ENCODE measurements around the gene DUS1L.

The DUS1L gene

GRCh38 chr17:82023447-82024241 is 42.0 kb downstream of the DUS1L start:
- DNase-seq (ENCODE audit: low read depth in 2 of 2) = no peak

- peak; percentile 99 to 100 for DNase-seq (ENCODE audit: low read depth in 2 of 2)
Measured at GRCh38 chr17:82022981-82023446, 42.6 kb downstream of the DUS1L start, which contains the start of gene LRRC45. Gene LRRC45, plus strand, starts transcription at chr17:82023305. Its CDS starts 339 bp downstream, at chr17:82023644.

- no peak for DNase-seq (ENCODE audit: low read depth in 2 of 2)
Measured at GRCh38 chr17:82022310-82022980, 43.2 kb downstream of the DUS1L start, which contains the start of gene CENPX. Gene CENPX, minus strand, starts transcription at chr17:82022878. Its CDS starts 17 bp downstream, at chr17:82022861.

GRCh38 chr17:82021900-82022309 is 43.7 kb downstream of the DUS1L start:
- no peak for DNase-seq (ENCODE audit: low read depth in 2 of 2)

- DNase-seq (ENCODE audit: low read depth in 2 of 2) = no peak
Measured at GRCh38 chr17:82021107-82021899, 44.3 kb downstream of the DUS1L start.

GRCh38 chr17:82020572-82021106 is 45.0 kb downstream of the DUS1L start:
- no peak for DNase-seq (ENCODE audit: low read depth in 2 of 2)

GRCh38 chr17:82019690-82020571 is 45.7 kb downstream of the DUS1L start:
- DNase-seq (ENCODE audit: low read depth in 2 of 2) = peak; percentile 66 to 72

- DNase-seq (ENCODE audit: low read depth in 2 of 2) = no peak
Measured at GRCh38 chr17:82018989-82019689, 46.5 kb downstream of the DUS1L start.

- no peak for DNase-seq (ENCODE audit: low read depth in 2 of 2)
Measured at GRCh38 chr17:82018152-82018988, 47.2 kb downstream of the DUS1L start.

- DNase-seq (ENCODE audit: low read depth in 2 of 2) = no peak
Measured at GRCh38 chr17:82017612-82018151, 47.9 kb downstream of the DUS1L start.

GRCh38 chr17:82016875-82017459 is 48.6 kb downstream of the DUS1L start:
- DNase-seq (ENCODE audit: low read depth in 2 of 2) = no peak

- no peak for DNase-seq (ENCODE audit: low read depth in 2 of 2)
Measured at GRCh38 chr17:82016061-82016874, 49.3 kb downstream of the DUS1L start.

- DNase-seq (ENCODE audit: low read depth in 2 of 2) = no peak
Measured at GRCh38 chr17:82015311-82015971, 50.2 kb downstream of the DUS1L start.

GRCh38 chr17:82014971-82015310 is 50.7 kb downstream of the DUS1L start:
- DNase-seq (ENCODE audit: low read depth in 2 of 2) = no peak

- DNase-seq (ENCODE audit: low read depth in 2 of 2) = no peak
Measured at GRCh38 chr17:82014432-82014831, 51.2 kb downstream of the DUS1L start.

GRCh38 chr17:82013772-82014321 is 51.8 kb downstream of the DUS1L start:
- DNase-seq (ENCODE audit: low read depth in 2 of 2) = no peak

- DNase-seq (ENCODE audit: low read depth in 2 of 2) = no peak
Measured at GRCh38 chr17:82013341-82013740, 52.3 kb downstream of the DUS1L start.
